Esophagus squamous epithelium (tissue), 4 donors: ENCODE data around the gene KRT27.

Experiments
- POLR2A ChIP-seq, 4 donors: fragments of 450-650 bp; IDR thresholded peaks; one replicate each; pipeline ENCODE4 v1.6.1; 2017; ENCODE audit warnings: antibody characterized with exemption in 4 of 4, mild to moderate bottlenecking in 4 of 4, moderate library complexity in 3 of 4
- TF ChIP-seq, protein P1 (sequence below), 6 experiments: fragments of 450-650 bp in 4 of 6; fragments of 200-600 bp in 2 of 6; sonication (generic) in 2 of 6; IDR thresholded peaks; one replicate each; pipeline ENCODE4 v1.5.1; 2016 to 2019; ENCODE audit warnings: antibody characterized with exemption in 6 of 6, mild to moderate bottlenecking in 4 of 6, moderate library complexity in 4 of 6

DNA sequence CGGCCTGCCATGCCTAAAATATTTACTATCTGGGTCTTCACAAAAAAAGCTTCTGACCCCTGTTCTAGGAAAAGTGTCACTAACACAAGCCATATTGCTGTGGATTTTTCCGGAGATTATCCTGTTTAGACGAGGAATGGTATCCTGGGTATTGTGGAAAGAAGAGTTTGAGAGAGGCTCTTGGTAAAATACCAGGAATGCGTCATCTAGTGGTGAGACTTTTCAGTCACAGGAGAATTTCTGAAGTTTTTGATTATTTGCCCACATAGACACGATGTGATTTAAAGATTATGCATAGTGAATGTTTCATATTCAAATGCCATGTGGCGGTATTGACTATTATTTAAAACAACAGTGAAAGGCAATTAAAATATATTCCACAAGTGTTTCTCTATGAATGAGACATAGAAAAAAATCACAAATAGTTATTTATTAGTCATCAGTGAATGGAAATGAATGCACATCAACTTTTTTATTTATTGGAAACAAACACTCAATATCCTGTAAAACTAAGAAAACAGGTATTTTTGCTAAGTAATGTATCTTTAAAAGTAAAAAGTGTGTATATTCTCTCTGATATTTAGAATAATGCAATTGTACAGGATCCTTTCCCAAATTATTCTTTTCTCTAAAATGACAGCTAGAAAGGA is 9.6 kb upstream of the KRT27 start:
- TF ChIP-seq, protein P1, sequence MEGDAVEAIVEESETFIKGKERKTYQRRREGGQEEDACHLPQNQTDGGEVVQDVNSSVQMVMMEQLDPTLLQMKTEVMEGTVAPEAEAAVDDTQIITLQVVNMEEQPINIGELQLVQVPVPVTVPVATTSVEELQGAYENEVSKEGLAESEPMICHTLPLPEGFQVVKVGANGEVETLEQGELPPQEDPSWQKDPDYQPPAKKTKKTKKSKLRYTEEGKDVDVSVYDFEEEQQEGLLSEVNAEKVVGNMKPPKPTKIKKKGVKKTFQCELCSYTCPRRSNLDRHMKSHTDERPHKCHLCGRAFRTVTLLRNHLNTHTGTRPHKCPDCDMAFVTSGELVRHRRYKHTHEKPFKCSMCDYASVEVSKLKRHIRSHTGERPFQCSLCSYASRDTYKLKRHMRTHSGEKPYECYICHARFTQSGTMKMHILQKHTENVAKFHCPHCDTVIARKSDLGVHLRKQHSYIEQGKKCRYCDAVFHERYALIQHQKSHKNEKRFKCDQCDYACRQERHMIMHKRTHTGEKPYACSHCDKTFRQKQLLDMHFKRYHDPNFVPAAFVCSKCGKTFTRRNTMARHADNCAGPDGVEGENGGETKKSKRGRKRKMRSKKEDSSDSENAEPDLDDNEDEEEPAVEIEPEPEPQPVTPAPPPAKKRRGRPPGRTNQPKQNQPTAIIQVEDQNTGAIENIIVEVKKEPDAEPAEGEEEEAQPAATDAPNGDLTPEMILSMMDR (IDR thresholded peaks at IDR 0.05): peak; percentile 48 to 78 (median 68)
- TF ChIP-seq POLR2A (IDR thresholded peaks at IDR 0.05): no peak
